Measurements from ENCODE around the gene TMEM254.
"Not testable (repeated sequence)": the region's sequence is repeated elsewhere in the genome, so short reads cannot be mapped to it uniquely, and the experiment has no call there.

Gene TMEM254

DNA sequence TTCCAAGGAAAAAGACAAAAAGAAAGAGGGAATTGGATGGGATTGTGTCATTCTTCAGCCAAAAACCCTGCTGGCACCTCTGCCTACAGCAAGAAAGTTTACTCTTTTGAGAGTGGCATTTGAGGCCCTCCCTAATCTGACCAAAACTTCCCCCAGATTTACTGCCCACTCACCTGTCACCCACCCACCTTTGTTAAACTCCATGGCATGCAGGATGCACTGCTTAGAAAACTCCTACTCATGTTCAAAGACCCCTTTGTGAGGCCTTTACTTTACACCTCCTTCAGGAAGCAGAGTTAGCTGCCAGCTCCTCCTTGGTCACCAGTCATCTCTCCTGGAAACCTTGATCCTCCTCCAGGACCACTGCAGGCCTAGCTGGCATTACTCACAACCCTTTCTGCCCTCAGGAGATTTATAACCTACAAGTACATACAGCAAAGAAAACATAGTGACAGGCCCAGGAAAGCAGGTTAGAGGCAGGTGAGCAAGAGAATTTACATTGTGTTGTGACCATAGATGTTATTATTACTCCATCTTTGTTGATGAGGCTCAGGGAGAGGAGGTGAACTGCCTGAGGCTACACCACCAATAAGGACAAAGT is 43.7 kb downstream of the TMEM254 start:
- TF ChIP-seq, protein P1, sequence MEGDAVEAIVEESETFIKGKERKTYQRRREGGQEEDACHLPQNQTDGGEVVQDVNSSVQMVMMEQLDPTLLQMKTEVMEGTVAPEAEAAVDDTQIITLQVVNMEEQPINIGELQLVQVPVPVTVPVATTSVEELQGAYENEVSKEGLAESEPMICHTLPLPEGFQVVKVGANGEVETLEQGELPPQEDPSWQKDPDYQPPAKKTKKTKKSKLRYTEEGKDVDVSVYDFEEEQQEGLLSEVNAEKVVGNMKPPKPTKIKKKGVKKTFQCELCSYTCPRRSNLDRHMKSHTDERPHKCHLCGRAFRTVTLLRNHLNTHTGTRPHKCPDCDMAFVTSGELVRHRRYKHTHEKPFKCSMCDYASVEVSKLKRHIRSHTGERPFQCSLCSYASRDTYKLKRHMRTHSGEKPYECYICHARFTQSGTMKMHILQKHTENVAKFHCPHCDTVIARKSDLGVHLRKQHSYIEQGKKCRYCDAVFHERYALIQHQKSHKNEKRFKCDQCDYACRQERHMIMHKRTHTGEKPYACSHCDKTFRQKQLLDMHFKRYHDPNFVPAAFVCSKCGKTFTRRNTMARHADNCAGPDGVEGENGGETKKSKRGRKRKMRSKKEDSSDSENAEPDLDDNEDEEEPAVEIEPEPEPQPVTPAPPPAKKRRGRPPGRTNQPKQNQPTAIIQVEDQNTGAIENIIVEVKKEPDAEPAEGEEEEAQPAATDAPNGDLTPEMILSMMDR (IDR thresholded peaks at IDR 0.05; ENCODE audit: control insufficient read depth, insufficient read depth, low read depth, low read length, missing control alignments) = no peak
- no peak overlapping the region for H3K4me3 ChIP-seq (ENCODE audit: control insufficient read depth, low read depth, low read length)
- no peak for DNase-seq (ENCODE audit: low read depth)

DNA sequence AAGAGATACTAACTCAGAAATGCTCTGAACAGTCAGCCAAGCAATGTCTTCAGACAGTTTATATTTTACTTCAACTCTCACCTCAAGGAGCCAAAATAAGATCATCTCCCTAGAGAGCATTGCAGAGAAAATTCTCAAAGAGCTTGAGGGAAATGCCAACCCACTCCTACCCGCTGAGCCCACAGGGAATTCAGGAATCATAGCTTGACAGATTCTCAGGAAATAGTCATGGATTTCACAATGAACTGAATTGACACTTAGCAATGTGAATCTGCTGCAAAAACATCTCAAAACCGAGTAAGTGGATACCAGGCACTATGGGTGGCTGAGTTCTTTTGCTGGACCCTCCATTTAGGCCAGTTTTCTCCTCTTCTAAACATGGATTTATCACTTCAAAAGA is 44.3 kb downstream of the TMEM254 start:
- H3K4me3 ChIP-seq (ENCODE audit: control insufficient read depth, low read depth, low read length) = no peak overlapping the region
- no peak for DNase-seq (ENCODE audit: low read depth)
- TF ChIP-seq, protein P1 (IDR thresholded peaks at IDR 0.05; ENCODE audit: control insufficient read depth, insufficient read depth, low read depth, low read length, missing control alignments) = no peak

DNA sequence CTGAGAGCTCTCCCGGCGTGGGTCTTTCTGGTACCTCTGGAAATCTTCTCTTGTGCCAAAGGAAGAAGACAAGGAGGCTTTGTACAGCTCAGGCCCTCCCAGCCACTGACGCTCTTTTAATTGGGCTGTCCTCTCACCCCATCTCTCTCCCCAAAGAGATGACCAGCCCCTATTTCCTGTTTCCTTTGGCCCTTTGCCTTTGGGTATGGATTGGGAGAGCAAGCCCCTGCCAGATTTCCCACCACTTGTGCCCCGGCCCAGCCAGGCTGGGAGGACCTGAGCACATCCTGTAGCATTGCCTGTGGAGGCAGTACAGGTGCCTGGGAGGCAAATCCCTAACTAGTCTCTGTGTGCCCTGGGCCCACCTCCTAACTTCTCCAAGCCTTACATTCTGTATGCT is 48.4 kb downstream of the TMEM254 start:
- DNase-seq (ENCODE audit: low read depth) = no peak
- TF ChIP-seq, protein P1 (IDR thresholded peaks at IDR 0.05; ENCODE audit: control insufficient read depth, insufficient read depth, low read depth, low read length, missing control alignments) = no peak
- no peak overlapping the region for H3K4me3 ChIP-seq (ENCODE audit: control insufficient read depth, low read depth, low read length)

DNA sequence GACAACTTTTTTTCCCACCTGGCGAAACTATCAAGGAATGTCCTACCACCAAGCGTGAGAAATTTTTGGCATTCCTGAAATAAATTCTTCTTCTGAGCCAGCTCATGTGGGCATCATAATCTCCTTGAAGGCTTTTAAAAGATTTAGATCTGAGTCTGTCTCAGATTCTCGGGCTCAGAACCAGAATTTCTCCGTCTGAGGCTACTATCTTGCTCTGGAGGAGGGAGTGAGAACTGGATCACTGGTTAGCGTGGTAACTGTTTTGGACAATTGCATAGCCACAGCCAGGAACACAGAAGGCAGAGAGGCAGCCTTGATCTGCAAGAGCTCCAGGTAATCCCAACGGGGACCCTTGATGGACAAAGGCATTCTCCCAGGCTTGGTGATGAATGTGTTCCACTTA is 53.0 kb downstream of the TMEM254 start:
- no peak for DNase-seq (ENCODE audit: low read depth)
- H3K4me3 ChIP-seq (ENCODE audit: control insufficient read depth, low read depth, low read length) = no peak overlapping the region
- TF ChIP-seq, protein P1 (IDR thresholded peaks at IDR 0.05; ENCODE audit: control insufficient read depth, insufficient read depth, low read depth, low read length, missing control alignments) = no peak

DNA sequence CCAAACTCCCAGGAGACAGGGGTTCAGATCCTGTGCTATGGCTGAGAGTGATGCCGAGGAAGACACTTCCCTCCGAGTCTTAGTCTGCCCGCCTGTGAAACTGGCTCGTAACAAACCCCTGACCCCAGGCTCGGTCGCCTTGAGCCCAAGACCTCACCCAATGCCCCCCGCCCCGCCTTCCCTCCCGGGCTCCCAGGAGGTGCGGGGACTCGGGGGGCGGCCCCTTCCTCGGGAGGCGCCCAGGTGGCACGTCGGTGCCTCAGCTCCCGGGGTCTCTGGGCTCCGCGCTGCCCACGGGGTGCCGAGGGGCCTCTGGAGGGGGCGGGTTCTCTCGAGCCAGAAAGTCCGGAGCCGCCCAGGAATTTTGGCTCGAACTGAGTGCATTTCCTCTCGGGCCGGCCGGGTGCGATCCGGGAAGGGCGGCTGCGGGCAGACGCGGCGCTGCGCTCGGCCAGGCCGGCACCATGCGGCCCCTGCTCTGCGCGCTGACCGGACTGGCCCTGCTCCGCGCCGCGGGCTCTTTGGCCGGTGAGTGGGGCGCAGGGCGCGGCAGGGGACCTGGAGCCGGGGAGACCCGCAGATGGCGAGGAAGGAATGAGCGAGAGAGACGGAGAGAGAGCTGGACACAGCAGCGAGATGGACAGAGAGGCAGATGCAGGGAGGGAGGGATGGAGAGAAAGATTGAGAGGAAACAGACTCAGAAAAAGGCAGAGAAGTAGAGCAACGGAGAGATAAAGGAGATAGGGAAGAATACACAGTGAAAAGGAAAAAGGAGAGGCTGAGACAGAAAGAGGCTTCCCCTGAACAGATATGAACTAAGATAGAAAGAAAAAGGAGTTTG is 54.1 kb downstream of the TMEM254 start, which contains the start of gene PLAC9:
Gene PLAC9, plus strand, starts transcription at position 432 of the 841 bp plus-strand sequence. Its CDS starts 33 bp downstream, at position 465.
- H3K4me3 ChIP-seq (ENCODE audit: control insufficient read depth, low read depth, low read length) = peak within 1 kb of the TSS; percentile 49
- TF ChIP-seq, protein P1 (IDR thresholded peaks at IDR 0.05; ENCODE audit: control insufficient read depth, insufficient read depth, low read depth, low read length, missing control alignments) = no peak
- DNase-seq (ENCODE audit: low read depth) = no peak

DNA sequence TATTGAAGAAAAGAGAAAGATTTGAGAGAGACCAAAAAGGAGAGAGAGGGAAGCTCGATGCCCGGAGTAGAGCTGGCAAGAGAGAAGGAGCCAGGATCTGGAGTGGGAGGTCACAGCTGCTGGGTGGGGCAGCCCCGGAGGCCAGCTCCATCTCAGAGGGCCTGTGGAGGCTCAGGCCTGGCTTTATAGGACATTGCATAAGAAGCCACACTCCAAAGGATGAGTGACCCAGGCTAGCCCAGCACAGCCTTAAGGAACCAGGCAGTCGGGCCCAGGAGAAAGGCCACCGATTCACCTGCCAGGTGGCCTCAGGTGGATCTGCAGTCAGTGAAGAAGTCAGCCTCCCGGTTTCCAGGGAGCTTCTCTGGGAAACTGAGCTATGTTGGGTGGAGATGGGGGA is 54.7 kb downstream of the TMEM254 start:
- no peak for DNase-seq (ENCODE audit: low read depth)
- peak overlapping the region; percentile 49 for H3K4me3 ChIP-seq (ENCODE audit: control insufficient read depth, low read depth, low read length)
- TF ChIP-seq, protein P1 (IDR thresholded peaks at IDR 0.05; ENCODE audit: control insufficient read depth, insufficient read depth, low read depth, low read length, missing control alignments) = no peak

DNA sequence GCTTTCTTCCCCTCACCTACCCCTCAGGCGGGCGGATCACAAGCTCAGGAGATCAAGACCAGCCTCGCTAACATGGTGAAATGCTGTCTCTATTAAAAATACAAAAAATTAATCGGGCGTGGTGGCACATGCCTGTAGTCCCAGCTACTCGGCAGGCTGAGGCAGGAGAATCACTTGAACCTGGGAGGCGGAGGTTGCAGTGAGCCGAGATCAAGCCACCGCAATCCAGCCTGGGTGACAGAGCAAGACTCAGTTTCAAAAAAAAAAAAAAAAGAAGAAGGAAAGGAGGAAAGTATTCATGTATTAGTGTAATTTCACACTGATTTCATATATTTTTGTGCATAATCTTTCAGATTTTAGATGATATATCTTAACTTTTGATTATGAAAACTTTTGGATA is 55.2 kb downstream of the TMEM254 start:
- not testable (repeated sequence) for DNase-seq (ENCODE audit: low read depth)
- peak overlapping the region; percentile 49 for H3K4me3 ChIP-seq (ENCODE audit: control insufficient read depth, low read depth, low read length)

All from AG09309 (cell line).